NT2/D1 (cell line): ENCODE data around the gene PTH2.

ENCODE experiments used
- DNase-seq: peaks from one replicate; pipeline ENCODE4 v3.0.0-alpha.2; 2011; ENCODE audit warnings: low read depth, low spot score
- H3K27me3 ChIP-seq: 2 replicates; pipeline ENCODE4 v1.6.0; 2011; ENCODE audit warnings: mild to moderate bottlenecking; ENCODE audit not compliant: insufficient read length, insufficient read depth
- H3K36me3 ChIP-seq: 2 replicates; pipeline ENCODE4 v1.6.1; 2011; ENCODE audit warnings: mild to moderate bottlenecking, low read length, mixed read lengths; ENCODE audit not compliant: insufficient read depth, insufficient read length
- H3K4me1 ChIP-seq: 2 replicates; pipeline ENCODE4 v1.5.1; 2011; ENCODE audit not compliant: insufficient read depth, insufficient read length
- H3K4me3 ChIP-seq: 2 replicates; pipeline ENCODE4 v1.5.1; 2011; ENCODE audit warnings: low read depth; ENCODE audit not compliant: insufficient read length
- H3K9ac ChIP-seq: 2 replicates; pipeline ENCODE4 v1.6.0; 2011; ENCODE audit warnings: low read depth; ENCODE audit not compliant: insufficient read length
- H3K9me3 ChIP-seq: 2 replicates; pipeline ENCODE4 v1.5.1; 2011; ENCODE audit warnings: mild to moderate bottlenecking, low read length; ENCODE audit not compliant: insufficient read depth
- SUZ12 ChIP-seq: IDR thresholded peaks from 2 replicates; pipeline ENCODE4 v1.6.1; 2011; ENCODE audit not compliant: insufficient read length, insufficient read depth; ENCODE audit errors: extremely low read depth
- YY1 ChIP-seq: IDR thresholded peaks from 2 replicates; pipeline ENCODE4 v1.6.1; 2011; ENCODE audit not compliant: insufficient read length, insufficient read depth
- ZNF274 ChIP-seq: IDR thresholded peaks from 2 replicates; pipeline ENCODE4 v1.6.1; 2011; ENCODE audit warnings: mild to moderate bottlenecking, low read depth, low read length

PTH2 gene

GRCh38 chr19:49396738-49397505, 26.3 kb downstream of the PTH2 start:
- no peak overlapping the region for H3K4me3 ChIP-seq
- DNase-seq: no peak
- H3K36me3 ChIP-seq: no peaks in the 10 kb centered on the region
- no peaks in the 10 kb centered on the region for H3K27me3 ChIP-seq
- H3K4me1 ChIP-seq: peaks cover 26% of the 10 kb centered on the region
- no peak overlapping the region for H3K9ac ChIP-seq
- no peaks in the 10 kb centered on the region for H3K9me3 ChIP-seq
- no peak for TF ChIP-seq YY1
- no peak for TF ChIP-seq SUZ12
- TF ChIP-seq ZNF274: no peak

- Histone ChIP-seq H3K4me1 (peaks cover 28% of the 10 kb centered on the region), H3K9me3 (no peaks in the 10 kb centered on the region), H3K27me3 (no peaks in the 10 kb centered on the region), H3K9ac (no peak overlapping the region), H3K4me3 (no peak overlapping the region), H3K36me3 (no peaks in the 10 kb centered on the region)
- TF ChIP-seq SUZ12 (no peak), ZNF274 (no peak), YY1 (no peak)
- DNase-seq: no peak
Observed at GRCh38 chr19:49395581-49396407, 27.4 kb downstream of the PTH2 start.

- DNase-seq: no peak
- TF ChIP-seq ZNF274: no peak
- no peak for TF ChIP-seq YY1
- no peak for TF ChIP-seq SUZ12
Observed at GRCh38 chr19:49393881-49394280, 29.4 kb downstream of the PTH2 start.

GRCh38 chr19:49391581-49392399, 31.5 kb downstream of the PTH2 start:
- no peaks in the 10 kb centered on the region for H3K27me3 ChIP-seq
- TF ChIP-seq YY1 (no peak), SUZ12 (no peak), ZNF274 (no peak)
- no peak overlapping the region for H3K9ac ChIP-seq
- no peaks in the 10 kb centered on the region for H3K9me3 ChIP-seq
- no peak overlapping the region for H3K4me3 ChIP-seq
- no peaks in the 10 kb centered on the region for H3K36me3 ChIP-seq
- peaks cover 14% of the 10 kb centered on the region for H3K4me1 ChIP-seq
- peak; percentile 40 for DNase-seq

More at GRCh38 chr19:49393881-49394280, 29.4 kb downstream of the PTH2 start:
- Histone ChIP-seq H3K4me3 (no peak overlapping the region), H3K9me3 (no peaks in the 10 kb centered on the region), H3K9ac (no peak overlapping the region), H3K4me1 (peaks cover 22% of the 10 kb centered on the region), H3K27me3 (no peaks in the 10 kb centered on the region), H3K36me3 (no peaks in the 10 kb centered on the region)

GRCh38 chr19:49390929-49391359, 32.3 kb downstream of the PTH2 start:
- no peak for DNase-seq
- Histone ChIP-seq H3K4me1 (peaks cover 14% of the 10 kb centered on the region), H3K27me3 (no peaks in the 10 kb centered on the region), H3K4me3 (no peak overlapping the region), H3K36me3 (no peaks in the 10 kb centered on the region), H3K9me3 (no peaks in the 10 kb centered on the region), H3K9ac (no peak overlapping the region)
- TF ChIP-seq ZNF274 (no peak), SUZ12 (no peak), YY1 (no peak)

- DNase-seq: no peak
- TF ChIP-seq SUZ12 (no peak), ZNF274 (no peak), YY1 (no peak)
- Histone ChIP-seq H3K9ac (no peak overlapping the region), H3K4me1 (peaks cover 13% of the 10 kb centered on the region), H3K27me3 (no peaks in the 10 kb centered on the region), H3K36me3 (no peaks in the 10 kb centered on the region), H3K4me3 (no peak overlapping the region), H3K9me3 (no peaks in the 10 kb centered on the region)
Observed at GRCh38 chr19:49390131-49390928, 32.9 kb downstream of the PTH2 start.
